Endothelial cell of umbilical vein (primary cell): ENCODE results near the gene PNLIPRP1.

Source experiments
- CTCF ChIP-seq, 2 donors: IDR thresholded peaks; 1 replicate in 1 of 2; 2 replicates in 1 of 2; pipeline ENCODE4 v1.5.1; 2011; ENCODE audit warnings: low read length in 2 of 2, mild to moderate bottlenecking in 2 of 2, moderate library complexity in 2 of 2, control low read depth in 1 of 2, inconsistent platforms in 1 of 2, low read depth in 1 of 2; ENCODE audit not compliant: insufficient read depth in 1 of 2; ENCODE audit errors: extremely low read depth in 1 of 2
- EZH2 ChIP-seq: IDR thresholded peaks from 2 replicates; pipeline ENCODE4 v1.6.1; 2012; ENCODE audit warnings: borderline replicate concordance, low read depth, mild to moderate bottlenecking, moderate library complexity, low read length, inconsistent platforms; ENCODE audit not compliant: severe bottlenecking
- MYC ChIP-seq: IDR thresholded peaks from one replicate; pipeline ENCODE4 v1.6.1; 2011; ENCODE audit warnings: mild to moderate bottlenecking, low read depth, low read length
- POLR2A ChIP-seq: IDR thresholded peaks from 2 replicates; pipeline ENCODE4 v1.6.1; 2012; ENCODE audit warnings: low read depth, mild to moderate bottlenecking, control low read depth, low read length

DNA sequence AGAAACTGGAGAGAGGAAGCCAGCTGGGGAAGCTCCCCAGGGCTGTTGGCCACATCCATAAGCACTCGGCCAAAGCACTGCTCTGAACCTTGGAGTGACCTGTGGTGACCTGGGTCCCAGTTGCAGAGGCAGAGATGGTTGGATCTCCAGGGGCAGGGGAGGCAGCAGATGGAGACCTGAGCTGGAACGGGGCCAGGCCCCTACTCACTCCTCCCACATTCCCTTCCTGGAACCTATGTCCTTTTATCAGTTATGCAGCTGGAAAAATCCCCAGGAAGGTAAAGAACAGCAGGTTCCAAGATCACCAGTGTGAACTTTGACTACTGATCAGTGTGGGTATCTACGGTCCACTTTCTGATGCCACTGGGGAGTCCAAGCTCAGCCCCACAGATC is 20.4 kb downstream of the PNLIPRP1 start:
- no peak for TF ChIP-seq CTCF (IDR thresholded peaks at IDR 0.05; ENCODE audit: extremely low read depth in 1 of 2, insufficient read depth in 1 of 2, low read depth in 1 of 2, low read length in 2 of 2)
- no peak for TF ChIP-seq POLR2A
- TF ChIP-seq EZH2, result no peak
- no peak for TF ChIP-seq MYC
